ENCODE measurements around the gene ST6GALNAC6.
"Not testable (repeated sequence)": the region's sequence is repeated elsewhere in the genome, so short reads cannot be mapped to it uniquely, and the experiment has no call there.

ST6GALNAC6 gene

DNA sequence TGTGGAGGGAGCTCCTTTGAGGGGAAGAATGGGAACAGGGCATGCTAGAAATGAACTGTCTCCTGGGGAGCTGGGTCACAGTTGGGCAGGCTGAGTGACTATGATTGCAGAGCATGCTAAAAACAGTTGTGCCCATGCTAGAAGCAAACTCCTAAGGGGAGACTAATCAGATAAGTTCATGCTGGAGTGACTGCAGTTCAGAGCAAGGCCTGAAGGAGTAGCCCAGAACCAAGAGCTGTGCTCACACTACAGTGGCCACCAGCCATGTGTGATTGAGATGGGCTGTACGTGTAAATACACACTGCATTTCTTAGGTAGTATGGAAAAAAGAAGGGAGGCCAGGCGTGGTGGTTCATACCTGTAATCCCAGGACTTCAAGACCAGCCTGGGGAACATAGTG lies 11.6 kb downstream of the ST6GALNAC6 start:
- no peak for DNase-seq

DNA sequence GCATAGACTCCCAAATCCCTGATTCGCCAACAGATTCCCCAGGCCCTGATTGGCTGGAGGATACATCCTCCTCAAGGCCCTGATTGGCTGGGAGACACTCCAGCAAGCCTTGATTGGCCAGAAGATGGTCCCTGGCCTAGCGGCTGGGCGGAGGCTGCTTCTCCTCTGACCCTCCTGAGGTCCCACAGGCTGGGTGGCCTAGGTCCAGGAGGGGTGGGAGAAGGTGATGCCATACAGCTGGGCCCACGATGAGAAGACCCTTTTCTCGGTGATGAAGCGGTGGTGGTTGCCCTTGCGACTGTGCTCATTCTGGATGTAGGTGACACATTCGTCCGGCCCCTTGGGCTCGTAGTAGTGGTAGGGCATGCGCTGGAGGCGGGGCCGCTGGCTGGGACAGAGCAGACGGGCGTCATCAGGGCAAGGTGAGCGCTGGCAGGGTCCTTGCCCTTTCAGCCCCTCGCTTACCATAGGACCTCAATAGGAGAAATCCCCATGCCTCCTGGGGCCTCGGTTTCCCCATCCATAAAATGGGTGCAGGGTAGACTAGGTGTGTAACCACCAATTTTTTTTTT lies 12.9 kb downstream of the ST6GALNAC6 start:
- DNase-seq = no peak

DNA sequence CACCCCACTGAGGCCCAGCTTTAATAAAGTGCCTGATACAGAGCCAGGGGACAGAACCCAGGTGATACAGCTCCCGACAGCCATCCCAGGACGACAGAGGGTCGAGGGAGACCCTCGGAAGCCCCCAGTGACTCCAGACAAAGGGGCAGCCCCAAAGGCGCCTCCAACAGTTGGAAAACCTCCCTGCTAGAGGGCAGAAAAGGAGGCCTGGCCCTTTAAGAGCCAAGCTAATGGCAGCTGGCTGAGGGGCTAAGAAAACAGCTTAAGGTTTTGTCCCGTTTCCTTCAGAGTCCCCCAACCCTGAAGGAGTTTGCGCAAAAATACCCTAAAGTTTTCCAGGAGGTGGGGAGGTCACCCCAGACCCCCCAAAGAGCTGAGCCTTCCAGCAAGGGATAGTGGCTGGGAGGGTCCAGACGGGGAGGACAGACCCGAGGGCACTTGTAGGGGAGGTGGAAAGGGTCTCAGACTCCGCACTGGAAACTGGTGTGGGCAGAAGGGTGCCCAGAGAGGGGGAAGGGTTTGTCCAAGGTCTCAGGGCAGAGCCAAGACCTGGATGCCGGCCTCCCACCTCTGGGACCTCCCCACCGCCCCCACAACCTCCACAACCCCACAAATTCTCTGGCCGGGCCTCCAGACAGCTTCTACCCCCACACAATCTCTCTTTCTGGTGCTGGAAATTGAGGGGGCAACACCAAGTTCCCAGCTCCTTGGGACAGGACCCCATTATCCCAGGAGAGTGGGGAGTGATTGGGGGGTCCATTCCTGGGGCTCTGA lies 13.7 kb downstream of the ST6GALNAC6 start:
- DNase-seq = no peak

DNA sequence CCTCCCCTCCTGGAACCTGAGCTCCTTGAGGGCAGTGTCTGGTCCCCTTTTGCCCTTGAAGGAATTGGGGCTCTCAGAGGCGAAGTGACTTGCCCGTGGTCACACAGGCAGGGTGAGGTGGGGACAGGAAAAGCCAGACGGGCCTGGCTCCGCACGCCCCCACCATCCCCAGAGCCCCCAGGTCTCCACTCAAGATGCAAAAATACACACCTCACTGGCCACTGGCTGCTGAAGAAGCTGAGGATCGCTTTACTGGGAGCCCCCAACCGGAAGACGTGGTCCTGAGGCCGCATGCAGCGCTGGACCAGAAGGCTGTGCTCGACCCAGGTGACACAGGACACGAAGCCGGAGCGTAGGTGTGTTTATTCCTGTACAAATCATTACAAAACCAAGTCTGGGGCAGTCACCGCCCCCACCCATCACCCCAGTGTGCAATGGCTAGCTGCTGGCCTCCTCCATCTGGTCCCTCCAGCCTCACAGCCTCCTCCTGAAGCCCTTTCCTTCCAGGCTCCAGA lies 14.4 kb downstream of the ST6GALNAC6 start:
- no peak for DNase-seq

DNA sequence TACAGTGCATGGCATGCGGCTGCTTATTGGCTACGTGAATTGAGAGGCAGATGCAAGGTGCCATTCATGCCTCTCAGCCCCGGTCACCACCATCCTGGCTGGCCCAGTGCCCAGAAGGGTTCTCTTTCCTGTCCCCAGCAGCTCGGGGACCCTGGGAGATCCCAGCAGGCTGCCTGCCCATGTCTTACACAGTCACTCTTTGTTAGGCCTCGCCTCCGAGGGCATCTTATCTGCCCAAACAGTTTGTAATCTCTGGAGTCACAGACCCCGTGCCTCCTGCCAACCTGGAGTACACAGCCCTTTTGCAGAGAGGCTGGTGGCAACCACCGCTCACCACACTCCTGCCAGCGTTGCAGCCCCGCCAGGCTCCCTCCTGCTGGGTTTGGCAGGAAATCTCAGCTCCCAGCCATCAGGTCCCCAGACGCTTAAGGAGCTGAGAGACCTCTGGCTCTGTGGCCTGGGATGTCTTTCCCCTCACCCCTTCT lies 14.9 kb downstream of the ST6GALNAC6 start:
- DNase-seq = no peak

DNA sequence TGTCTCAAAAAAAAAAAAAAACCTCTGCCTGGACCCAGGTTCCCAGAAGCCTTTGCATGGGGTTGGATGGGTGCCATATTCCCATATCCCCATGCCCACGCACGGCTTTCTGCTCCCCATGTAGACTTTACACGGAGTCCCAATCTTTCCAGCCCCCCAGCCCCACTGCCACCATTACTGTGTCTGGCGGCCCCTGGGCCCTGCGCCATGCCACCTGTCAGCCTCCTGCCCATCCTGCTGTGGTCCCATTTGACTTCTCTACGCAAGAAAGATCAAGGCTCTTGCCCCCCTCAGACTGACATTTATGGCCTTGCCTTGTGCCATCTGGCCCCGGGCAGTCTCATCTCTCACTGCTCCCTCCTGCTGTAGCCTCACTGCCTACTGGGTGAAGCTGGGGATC lies 15.4 kb downstream of the ST6GALNAC6 start:
- DNase-seq = no peak

DNA sequence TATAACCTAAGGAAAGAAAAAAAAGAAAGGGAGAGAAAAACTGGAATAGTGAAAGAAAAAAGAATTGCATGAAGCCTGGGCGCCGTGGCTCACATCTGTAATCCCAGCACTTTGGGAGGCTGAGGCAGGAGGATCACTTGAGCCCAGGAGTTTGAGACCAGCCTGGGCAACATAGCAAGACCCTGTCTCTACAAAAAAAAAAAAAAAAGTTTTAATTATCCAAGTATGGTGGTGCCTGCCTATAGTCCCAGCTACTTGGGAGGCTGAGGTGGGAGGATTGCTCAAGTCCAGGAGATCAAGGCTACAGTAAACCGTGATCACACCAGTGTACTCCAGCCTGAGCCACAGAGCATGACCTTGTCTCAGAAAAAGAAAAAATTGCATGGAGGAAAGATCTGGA lies 17.7 kb downstream of the ST6GALNAC6 start:
- DNase-seq = not testable (repeated sequence)

DNA sequence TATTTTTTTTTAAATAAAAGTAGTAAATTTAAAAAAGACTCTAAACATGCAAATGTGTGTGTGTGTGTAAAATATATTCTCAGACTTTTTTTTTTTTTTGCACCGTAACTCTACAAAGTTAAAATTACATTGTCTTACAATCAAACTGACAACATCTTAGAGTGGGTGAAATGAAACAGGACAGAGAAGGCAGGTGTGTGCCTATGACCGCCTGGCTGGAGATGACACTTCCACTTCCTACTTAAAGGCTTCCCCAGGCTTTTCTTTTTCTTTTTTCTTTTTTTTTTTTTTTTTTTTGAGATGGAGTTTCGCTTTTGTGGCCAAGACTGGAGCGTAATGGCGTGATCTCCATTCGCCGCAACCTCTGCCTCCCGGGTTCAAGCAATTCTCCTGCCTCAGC lies 19.3 kb downstream of the ST6GALNAC6 start:
- DNase-seq = no peak

DNA sequence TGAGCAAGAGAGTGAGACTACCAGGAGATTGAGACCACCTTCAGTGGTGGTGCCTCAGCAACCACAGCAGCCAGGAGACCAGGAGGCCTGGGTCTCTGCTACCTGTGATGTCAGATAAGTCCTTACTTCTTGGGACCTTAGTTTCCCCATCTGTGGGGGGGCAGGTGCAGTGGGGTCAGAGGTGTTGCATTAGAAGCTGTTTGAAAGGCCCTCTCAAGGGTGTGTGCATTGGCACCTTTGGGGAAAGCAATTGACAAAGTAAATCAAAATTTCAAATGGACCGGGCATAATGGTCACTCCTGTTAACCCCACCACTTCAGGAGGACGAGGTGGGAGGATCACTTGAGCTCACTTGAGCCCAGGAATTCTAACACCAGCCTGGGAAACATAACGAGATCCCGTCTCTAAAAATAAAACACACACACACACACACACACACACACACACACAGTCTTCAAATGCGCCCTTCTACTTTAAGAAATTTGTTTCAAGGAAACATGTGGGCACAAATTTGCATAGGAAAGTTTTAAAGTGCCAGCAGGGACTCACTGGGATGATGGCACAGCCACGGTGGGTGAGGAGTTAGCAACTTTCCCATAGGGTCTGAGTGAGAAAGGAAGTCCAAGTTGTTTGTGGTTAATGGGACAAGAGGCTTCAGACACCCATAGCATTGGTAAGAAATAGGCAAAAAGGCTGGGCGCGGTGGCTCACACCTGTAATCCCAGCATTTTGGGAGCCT lies 20.6 kb downstream of the ST6GALNAC6 start:
- no peak for DNase-seq

DNA sequence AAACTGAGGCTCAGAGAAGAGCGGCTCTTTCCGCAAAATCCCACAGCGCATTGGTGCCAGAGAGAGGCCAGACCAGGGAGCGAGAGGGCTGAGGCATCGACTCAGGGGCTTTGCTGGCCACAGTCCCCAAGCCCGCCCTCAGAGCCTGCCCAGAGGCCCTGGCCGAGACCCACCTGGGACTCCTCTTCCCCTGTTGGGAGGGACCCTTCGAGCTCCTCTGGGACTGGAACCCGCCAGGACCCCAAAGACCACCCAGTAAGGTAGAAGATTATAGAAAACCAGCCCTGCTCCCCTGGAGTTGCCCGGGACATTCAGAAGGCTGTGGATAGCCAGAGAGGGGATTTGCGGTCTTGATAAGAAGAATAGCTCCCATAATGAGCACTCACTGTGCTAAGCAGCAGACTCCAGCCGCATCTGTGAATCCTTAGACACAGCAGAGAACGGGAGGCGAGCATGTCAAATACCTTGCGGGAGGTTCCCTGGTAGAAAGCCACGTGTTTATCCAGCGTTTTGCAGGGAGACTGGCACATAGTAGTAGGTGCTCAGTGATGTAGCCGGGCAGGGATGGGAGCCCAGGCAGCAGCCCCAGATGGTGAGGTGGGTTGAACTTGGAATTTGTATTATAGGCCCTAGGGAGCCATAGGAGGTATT lies 21.3 kb downstream of the ST6GALNAC6 start:
- DNase-seq = no peak

DNA sequence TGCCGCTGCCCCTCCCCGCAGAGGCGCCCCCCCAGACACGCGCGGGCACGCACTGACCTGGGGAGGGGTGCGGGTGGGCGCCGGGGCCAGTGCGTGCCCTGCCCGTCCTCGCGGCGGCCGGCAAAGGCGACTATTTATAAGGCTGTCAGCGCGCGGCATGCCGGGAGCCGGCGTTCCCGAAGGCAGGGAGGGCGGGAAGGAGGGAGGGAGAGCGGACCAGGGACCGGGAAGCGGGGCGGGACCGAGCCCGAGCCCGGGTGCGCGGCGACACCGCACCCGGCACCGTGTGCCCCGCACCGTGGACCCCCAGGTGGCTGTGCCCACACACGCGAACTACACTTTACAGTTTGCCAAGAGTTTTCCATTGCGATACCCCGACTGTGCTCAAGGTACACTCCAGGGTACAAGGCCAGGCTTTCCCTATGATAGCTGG lies 21.8 kb downstream of the ST6GALNAC6 start, which contains the start of gene AK1:
Gene AK1 (minus strand): TSS at position 110 of the 433 bp plus-strand sequence. CDS start 3,058 bp downstream, outside the sequence.
- DNase-seq = no peak

DNA sequence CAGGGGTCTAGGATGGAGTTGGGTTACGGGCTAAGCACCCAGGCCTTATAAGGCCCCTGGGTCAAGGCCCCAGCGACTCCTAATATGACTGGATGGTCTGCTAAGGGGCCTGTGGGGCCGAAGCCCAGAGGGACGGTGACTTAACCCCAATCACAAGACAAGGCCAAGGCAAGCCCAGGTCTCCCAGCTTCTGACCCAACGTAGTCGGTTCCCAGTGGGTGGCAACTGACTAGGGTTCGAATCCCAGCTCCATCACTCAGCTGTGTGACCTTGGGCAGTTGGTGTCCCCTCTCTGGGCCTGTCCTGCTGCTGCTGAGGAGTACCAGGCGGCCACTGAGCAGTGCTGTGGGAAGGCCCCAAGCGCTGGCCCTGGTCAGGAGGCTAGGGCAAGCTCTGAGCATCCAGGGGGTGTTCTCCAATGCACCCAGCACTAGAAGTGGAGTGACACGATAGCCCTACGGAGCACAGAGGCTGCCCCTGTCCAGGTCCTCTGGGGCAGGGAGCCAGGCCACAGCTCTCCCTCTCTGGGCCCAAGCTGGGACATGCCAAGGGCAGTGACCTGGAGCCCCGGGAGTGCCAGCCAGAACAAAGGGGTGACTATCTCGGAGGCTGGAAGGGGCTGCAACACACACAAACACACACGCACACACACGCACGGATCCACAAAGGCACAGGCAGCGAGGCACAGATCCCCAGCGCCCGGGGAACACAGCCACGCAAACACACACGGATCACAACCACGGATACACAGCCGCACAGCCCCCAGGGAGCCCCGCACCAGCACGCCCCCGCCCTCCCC lies 22.4 kb downstream of the ST6GALNAC6 start:
- DNase-seq = no peak

DNA sequence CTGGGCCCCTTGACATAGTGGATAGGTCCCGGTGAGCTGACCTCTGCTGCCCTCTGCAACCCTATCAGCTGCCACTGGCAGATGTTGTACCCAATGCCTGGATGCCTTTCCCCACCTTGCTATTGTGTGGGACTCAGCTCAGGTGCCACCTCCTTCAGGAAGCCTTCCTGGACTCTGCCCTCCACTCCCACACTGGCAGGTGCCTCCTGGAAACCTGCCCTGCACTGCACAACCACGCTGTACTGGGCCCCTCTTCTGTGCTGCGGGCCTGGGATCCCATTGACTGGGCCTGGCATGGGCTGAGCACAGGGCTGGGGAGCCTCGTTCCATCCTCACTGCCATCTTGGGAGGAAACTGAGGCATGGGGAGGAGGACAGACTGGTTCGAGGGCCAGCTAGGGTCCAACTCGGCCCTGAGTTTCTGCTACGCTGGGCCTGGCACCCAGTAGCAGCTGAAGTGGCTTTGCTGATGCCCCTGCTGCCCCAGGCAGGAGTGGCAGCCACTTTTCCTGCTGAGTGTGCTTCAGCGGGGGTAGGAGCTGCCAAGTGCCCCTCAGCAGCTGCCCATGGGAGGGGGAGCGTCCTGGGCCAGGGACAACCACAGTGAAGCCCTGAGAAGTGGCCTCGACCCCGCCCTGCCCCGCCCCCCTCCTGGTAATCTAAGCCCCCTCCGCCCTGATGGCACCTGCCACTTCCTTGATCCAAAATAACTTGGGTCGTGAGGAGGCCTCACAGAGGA lies 23.2 kb downstream of the ST6GALNAC6 start:
- no peak for DNase-seq

DNA sequence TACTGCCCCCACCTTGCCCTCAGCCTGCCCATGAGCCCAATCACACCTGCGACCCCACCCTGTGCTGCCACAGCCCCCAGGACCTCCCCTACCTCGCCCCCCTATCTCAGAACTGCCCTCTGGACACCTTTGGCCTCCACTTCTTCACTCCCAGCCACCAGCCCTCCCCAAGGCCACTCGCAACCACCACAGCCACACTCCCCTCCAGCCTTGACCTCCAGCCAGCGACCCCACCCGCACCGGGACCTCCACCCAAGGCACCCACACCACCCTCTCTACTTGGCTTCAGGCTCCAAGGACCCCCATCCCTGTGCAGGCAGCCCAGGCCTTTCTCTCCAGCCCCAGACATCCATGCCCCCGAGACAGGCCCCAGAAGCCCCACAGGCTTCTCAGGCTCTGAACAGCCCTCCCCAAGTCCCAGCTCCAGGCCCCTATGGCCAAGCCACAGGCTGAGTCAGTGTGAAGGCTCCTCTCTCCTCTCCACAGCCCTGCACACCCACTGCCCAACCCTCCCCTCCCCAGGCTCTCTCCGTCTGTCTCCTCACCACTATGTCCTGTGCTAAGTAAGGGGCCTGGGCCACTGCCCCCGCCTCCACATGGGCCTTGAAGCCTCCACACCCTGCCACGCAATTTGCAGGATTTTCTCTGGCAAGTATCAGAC lies 24.0 kb downstream of the ST6GALNAC6 start:
- DNase-seq = no peak

DNA sequence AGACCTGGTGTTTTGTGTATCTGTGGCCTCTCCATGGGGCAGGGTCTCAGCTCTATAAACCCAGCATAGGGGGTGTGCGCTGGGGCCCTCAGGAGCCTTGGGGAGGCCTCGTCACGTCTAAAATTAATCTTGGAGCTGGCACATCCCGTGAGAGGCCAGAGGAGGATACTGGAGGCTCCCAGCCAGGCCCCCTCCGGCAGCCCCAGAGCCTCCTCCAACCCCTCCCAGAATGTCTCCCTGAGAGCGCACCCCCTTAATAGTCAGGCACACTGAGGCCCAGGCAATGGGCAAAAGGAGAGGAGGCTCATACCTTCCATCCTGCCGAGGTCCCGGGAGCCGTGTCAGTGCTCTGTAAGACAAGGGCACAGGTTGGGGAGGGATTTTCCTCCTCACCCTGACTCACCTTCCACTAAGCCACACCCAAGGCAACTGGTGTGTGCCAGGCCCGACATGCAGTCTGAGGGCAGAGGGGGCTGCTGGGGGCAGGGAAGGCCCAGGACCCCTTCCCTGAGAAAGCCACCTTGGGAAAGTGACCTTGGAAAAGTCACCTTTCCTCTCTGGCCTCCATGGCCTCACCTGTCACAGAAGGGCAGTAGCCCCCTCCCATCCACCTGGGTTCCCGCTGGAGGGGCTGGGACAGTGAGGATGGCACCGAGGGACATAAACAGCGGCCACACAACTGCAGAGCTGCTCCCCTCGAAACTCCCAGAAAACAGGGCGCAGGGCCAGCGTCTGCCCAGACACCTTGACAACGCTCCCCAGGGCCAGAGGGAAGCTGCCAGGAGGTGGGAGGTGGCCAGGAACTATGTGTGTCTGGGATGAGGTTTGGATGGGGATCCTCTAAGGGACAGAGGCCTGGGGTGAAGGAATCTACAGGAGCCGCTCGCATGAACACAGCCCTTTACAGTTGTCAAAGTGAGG lies 24.8 kb downstream of the ST6GALNAC6 start:
- DNase-seq = no peak

DNA sequence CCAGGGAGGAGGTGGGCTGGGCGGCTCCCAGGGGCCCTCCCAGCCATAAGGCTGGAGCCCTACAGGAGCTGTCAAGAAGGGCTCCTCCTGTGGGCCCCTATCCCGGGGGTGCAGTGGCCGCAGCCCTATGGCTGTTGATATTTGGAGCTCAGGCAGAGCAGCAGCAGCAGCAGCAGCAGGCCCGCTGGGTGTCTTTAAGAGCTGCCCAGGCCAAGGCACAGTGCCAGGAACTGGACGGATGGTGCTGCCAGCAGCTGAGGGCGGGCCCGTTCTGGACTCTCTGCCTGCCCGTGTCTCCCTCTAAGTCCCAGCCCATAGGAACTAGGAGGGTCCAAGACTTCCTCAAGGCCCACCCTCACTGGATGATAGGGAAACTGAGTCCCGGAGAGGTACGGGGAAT lies 25.5 kb downstream of the ST6GALNAC6 start:
- no peak for DNase-seq

DNA sequence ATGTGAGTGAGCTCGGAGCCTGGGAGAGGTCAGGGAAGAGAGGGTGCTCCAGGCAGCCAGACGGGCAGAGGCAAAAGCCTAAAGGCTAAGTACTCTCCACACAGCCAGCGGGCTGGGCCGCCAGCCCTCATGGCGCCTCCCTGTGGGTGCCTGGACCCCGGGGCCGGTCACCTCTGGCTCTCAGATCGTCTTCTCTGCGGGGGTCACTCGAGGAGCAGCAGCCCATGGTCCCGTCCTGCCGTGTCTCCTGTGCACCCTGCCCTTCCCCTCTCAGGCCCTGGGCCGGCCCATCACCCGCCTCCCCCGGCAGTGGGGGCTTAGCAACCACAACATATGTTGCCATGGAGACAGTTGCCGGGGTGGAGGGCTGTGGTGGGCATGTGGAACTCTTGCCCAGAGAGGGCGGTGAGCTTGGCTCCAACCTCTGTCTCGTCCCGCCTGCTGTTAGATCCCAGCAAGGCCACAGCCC lies 26.1 kb downstream of the ST6GALNAC6 start:
- DNase-seq = no peak

DNA sequence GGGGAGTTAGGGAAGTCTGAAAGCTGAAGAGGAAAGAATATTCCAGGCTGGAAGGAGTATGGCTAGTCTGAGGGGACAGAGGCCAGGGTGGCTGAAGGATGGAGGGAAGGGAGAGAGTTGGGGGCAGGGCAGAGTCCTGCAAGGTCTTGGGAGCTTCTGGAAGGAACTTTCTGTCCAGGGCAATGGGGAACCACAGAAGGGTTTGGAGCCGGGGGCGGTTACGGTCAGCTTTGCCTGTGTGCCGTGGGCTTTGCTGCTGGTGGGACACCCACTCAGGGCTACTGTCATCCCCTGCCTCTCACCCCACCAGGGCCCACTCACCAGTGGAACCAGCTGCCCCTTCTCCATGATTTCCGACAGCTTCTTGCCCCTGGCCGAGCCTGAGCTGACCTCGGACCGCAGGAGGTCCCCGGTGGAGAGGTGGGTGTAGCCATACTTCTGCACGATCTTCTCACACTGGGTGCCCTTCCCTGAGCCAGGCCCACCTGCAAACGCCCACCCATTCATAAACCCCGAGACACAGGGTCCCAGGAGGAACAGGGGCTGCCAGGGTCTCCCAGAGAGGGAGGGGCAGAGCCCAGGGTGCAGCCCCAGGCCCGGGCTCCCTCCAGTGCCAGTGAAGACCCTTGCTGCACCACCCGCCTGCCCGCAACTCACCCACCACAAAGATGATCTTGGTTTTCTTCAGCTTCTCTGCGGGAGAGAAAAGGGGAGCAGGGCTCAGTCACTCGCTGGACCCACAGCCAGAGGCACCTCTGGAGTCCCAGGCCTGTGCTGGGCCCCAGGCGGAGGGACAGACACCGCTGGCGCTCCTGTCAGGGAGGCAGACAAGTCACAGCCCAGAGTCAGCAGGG lies 26.8 kb downstream of the ST6GALNAC6 start:
- no peak for DNase-seq

DNA sequence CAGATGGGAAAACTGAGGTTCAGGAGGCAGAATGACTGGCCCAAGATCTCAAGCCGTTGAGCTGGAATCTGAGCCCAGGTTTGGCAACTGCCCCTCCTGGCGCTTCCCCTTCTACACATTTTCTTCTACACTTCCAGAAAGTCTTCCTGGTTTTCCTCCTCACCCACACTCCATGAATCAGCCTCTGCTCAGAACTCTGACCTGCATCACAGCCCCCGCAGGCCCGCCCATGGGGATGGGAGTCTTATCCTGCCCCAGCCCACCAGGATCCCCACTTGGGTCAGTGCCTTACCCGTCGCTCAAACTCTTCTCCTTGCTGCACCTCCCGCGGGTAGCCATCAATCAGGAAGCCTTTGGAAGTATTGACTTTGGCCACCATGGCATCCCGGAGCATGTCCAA lies 27.9 kb downstream of the ST6GALNAC6 start:
- DNase-seq = no peak

Data from AML-193 (cell line).